ENCODE data around the gene WSCD2.

DNA sequence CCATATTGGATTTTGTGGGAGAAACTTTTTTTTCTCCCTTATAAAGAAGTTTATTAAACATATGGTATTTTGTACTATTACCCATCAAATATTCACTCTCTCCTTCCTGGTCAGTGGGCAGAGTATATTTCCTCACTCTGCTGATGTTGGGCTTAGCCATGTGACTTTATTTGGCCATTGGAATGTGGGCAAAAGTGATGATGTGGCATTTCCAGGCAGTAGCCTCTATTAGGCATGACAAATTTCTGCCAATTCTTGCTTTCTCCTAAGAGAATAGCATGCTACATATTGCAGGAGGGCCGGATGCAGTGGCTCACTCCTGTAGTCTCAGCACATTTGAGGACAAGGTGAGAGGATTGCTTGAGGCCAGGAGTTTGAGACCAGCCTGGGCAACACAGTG lies 24.4 kb upstream of the WSCD2 start:
- TF ChIP-seq, protein P1, sequence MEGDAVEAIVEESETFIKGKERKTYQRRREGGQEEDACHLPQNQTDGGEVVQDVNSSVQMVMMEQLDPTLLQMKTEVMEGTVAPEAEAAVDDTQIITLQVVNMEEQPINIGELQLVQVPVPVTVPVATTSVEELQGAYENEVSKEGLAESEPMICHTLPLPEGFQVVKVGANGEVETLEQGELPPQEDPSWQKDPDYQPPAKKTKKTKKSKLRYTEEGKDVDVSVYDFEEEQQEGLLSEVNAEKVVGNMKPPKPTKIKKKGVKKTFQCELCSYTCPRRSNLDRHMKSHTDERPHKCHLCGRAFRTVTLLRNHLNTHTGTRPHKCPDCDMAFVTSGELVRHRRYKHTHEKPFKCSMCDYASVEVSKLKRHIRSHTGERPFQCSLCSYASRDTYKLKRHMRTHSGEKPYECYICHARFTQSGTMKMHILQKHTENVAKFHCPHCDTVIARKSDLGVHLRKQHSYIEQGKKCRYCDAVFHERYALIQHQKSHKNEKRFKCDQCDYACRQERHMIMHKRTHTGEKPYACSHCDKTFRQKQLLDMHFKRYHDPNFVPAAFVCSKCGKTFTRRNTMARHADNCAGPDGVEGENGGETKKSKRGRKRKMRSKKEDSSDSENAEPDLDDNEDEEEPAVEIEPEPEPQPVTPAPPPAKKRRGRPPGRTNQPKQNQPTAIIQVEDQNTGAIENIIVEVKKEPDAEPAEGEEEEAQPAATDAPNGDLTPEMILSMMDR (IDR thresholded peaks at IDR 0.05) = no peak
- TF ChIP-seq POLR2A (IDR thresholded peaks at IDR 0.05) = no peak

Measured in Peyer's patch (tissue), 4 donors.